A673 (cell line): ENCODE measurements around the gene TCF7L2.

Source experiments
- EZH2 ChIP-seq: fragments of 200-600 bp; sonication (generic); IDR thresholded peaks from 2 replicates; pipeline ENCODE4 v1.6.1; 2017; ENCODE audit warnings: borderline replicate concordance, low read depth, mild to moderate bottlenecking, mixed read lengths, antibody characterized with exemption, low read length; ENCODE audit not compliant: poor library complexity, severe bottlenecking
- TF ChIP-seq, protein P1 (sequence below): fragments of 300-800, 200-600 bp; sonication (generic); conservative IDR thresholded peaks from 2 replicates; pipeline ENCODE4 v1.5.1; 2017; ENCODE audit warnings: low read depth, mild to moderate bottlenecking, antibody characterized with exemption, low read length, moderate library complexity, mixed read lengths

DNA sequence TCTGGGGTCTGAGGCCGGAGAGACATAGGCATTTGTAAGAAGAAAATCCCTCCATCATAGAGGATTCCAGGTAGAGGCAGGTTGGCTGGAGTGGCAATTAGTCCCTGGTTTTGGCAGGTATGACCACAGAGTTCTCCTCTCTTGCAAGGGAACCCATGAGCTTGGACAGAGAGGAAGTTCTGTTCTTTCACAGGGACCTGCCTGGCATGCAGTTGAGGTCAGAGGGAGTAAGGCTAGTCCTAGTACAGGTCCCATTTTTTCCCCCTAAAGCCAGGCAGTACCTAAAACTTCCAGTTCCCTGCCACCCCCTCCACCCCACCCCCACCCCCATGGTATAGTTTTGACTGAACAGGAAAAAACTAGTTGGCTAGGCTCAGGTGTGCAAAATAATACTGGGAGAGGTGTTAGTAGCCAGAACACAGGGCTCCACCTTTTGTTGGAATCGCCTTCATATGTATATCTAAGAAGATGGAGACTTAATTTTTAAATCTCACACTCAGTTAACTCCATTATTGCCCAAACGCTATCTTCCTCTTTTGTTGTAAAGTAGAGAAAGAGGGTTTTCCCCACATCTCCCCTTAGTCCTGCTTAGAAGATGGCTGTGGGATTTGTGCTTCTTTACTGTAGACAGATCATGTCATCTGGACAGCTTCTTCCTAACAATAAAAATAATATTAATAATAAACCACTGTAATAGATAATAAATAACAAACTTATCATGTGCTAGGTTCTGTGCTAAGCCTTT lies 188.1 kb downstream of the TCF7L2 start:
- TF ChIP-seq, protein P1, sequence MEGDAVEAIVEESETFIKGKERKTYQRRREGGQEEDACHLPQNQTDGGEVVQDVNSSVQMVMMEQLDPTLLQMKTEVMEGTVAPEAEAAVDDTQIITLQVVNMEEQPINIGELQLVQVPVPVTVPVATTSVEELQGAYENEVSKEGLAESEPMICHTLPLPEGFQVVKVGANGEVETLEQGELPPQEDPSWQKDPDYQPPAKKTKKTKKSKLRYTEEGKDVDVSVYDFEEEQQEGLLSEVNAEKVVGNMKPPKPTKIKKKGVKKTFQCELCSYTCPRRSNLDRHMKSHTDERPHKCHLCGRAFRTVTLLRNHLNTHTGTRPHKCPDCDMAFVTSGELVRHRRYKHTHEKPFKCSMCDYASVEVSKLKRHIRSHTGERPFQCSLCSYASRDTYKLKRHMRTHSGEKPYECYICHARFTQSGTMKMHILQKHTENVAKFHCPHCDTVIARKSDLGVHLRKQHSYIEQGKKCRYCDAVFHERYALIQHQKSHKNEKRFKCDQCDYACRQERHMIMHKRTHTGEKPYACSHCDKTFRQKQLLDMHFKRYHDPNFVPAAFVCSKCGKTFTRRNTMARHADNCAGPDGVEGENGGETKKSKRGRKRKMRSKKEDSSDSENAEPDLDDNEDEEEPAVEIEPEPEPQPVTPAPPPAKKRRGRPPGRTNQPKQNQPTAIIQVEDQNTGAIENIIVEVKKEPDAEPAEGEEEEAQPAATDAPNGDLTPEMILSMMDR, result no peak
- no peak for TF ChIP-seq EZH2
